ENCODE results near the gene CEP78. TPM values are rescaled to one million over a fixed set of nuclear protein-coding genes. Genes with fewer than 3 reads are reported as not detected.
"Not testable (repeated sequence)": the region's sequence is repeated elsewhere in the genome, so short reads cannot be mapped to it uniquely, and the experiment has no call there.

The CEP78 gene
- total RNA-seq, 2 experiments from 2014 or later, result 56.3 to 57.6 TPM

GRCh38 chr9:78278177-78278777, 42.4 kb downstream of the CEP78 start:
- Mint-ChIP-seq H3K27ac (no peak overlapping the region), H3K4me3 (no peak overlapping the region), H3K36me3 (ENCODE audit: low read depth) (peaks cover 2% of the 10 kb centered on the region), H3K27me3 (no peaks in the 10 kb centered on the region), H3K4me1 (peaks cover 6% of the 10 kb centered on the region), H3K9me3 (no peaks in the 10 kb centered on the region)
- DNase-seq, result no peak
- POLR2A ChIA-PET, result no interaction called here
- CTCF ChIA-PET, result interaction anchor here (0.8 to 1.3 kb wide), 3 partner anchors 19 to 37 kb away, joined by 3 read pairs; partner anchors contain the start of gene PSAT1

GRCh38 chr9:78278801-78279200, 42.9 kb downstream of the CEP78 start:
- H3K4me1 Mint-ChIP-seq, result peaks cover 6% of the 10 kb centered on the region
- DNase-seq, result no peak
- no peak overlapping the region for H3K27ac Mint-ChIP-seq
- no peaks in the 10 kb centered on the region for H3K27me3 Mint-ChIP-seq
- ChIA-PET POLR2A (no interaction called here), CTCF (interaction anchor here (0.6 to 1.1 kb wide), 6 partner anchors 11 to 1856 kb away, joined by 3 to 6 read pairs (median 3); partner anchors contain the start of gene PSAT1)
- H3K9me3 Mint-ChIP-seq, result no peaks in the 10 kb centered on the region
- peaks cover 2% of the 10 kb centered on the region for H3K36me3 Mint-ChIP-seq (ENCODE audit: low read depth)
- H3K4me3 Mint-ChIP-seq, result no peak overlapping the region

DNA sequence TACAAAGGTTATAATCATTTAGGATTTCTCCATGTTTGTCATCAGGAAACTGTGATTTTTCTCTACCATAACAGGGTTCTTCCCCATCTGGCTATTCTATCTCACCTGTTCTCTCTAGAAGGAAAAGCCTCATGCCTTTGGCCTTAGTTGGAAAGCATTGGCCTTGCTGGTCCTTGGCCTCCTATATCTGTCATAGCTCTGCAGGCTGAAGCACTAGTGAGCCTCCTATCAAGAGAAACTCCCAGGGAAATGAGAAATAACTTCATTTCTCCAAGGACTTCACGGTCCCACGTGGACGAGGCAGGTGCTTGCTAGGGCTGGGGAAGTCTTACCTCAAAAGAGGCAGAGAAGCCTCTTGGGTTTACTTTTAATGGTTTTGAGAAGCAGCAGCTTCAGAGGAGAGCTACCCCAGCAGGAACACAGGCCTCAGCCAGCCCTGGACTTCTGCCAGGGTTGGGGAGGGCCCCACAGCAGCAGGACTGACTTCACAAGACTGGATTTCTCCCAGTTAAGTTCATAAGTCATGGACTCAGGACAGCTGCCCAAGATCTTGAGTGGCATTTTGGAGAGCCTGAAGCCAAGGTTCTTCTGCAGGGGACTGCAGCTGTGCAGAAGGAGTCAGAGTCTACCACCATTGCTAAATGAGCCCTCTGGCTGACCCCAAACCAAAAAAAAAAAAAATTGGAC, 45.2 kb downstream of the CEP78 start:
- peaks cover 5% of the 10 kb centered on the region for H3K27me3 Mint-ChIP-seq
- H3K4me3 Mint-ChIP-seq, result no peak overlapping the region
- H3K9me3 Mint-ChIP-seq, result no peaks in the 10 kb centered on the region
- no peaks in the 10 kb centered on the region for H3K36me3 Mint-ChIP-seq (ENCODE audit: low read depth)
- ChIA-PET CTCF (no interaction called here), POLR2A (no interaction called here)
- peaks cover 6% of the 10 kb centered on the region for H3K4me1 Mint-ChIP-seq
- H3K27ac Mint-ChIP-seq, result peak overlapping the region; percentile 9
- no peak for DNase-seq

DNA sequence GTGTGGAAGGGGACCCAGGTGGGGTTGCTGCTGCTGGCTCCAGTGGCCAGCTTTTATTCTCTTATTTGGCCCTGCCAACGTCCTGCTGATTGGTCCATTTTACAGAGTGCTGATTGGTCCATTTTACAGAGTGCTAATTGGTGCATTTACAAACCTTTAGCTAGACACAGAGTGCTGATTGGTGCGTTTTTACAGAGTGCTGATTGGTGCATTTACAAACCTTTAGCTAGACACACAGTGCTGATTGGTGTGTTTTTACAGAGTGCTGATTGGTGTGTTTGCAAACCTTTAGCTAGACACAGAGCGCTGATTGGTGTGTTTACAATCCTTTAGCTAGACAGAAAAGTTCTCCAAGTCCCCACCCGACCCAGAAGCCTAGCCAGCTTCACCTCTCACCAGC, 48.3 kb downstream of the CEP78 start:
- CTCF ChIA-PET, result interaction anchor here (0.6 to 1.9 kb wide), 5 partner anchors 10 to 26 kb away, joined by 3 to 6 read pairs (median 5); partner anchors contain the start of gene PSAT1
- H3K27ac Mint-ChIP-seq; H3K4me3 Mint-ChIP-seq; H3K4me1 Mint-ChIP-seq; DNase-seq; H3K27me3 Mint-ChIP-seq; H3K36me3 Mint-ChIP-seq (ENCODE audit: low read depth); POLR2A ChIA-PET; H3K9me3 Mint-ChIP-seq: not testable (repeated sequence)

GRCh38 chr9:78286125-78286524, 50.2 kb downstream of the CEP78 start:
- DNase-seq, result no peak
- POLR2A ChIA-PET, result no interaction called here
- CTCF ChIA-PET, result no interaction called here
- no peaks in the 10 kb centered on the region for H3K36me3 Mint-ChIP-seq (ENCODE audit: low read depth)
- H3K27ac Mint-ChIP-seq, result no peak overlapping the region
- H3K27me3 Mint-ChIP-seq, result peaks cover 5% of the 10 kb centered on the region
- no peak overlapping the region for H3K4me3 Mint-ChIP-seq
- H3K9me3 Mint-ChIP-seq, result no peaks in the 10 kb centered on the region
- H3K4me1 Mint-ChIP-seq, result no peaks in the 10 kb centered on the region

- Mint-ChIP-seq H3K9me3 (no peaks in the 10 kb centered on the region), H3K4me1 (no peaks in the 10 kb centered on the region), H3K36me3 (ENCODE audit: low read depth) (no peaks in the 10 kb centered on the region), H3K4me3 (no peak overlapping the region), H3K27ac (no peak overlapping the region), H3K27me3 (peaks cover 5% of the 10 kb centered on the region)
- ChIA-PET CTCF (interaction anchor here (0.6 to 0.7 kb wide), 2 partner anchors 45 to 82 kb away, joined by 3 read pairs; no protein-coding TSS in a partner anchor), POLR2A (no interaction called here)
- DNase-seq, result no peak
Observed at GRCh38 chr9:78286946-78287388, 51.1 kb downstream of the CEP78 start.

DNA sequence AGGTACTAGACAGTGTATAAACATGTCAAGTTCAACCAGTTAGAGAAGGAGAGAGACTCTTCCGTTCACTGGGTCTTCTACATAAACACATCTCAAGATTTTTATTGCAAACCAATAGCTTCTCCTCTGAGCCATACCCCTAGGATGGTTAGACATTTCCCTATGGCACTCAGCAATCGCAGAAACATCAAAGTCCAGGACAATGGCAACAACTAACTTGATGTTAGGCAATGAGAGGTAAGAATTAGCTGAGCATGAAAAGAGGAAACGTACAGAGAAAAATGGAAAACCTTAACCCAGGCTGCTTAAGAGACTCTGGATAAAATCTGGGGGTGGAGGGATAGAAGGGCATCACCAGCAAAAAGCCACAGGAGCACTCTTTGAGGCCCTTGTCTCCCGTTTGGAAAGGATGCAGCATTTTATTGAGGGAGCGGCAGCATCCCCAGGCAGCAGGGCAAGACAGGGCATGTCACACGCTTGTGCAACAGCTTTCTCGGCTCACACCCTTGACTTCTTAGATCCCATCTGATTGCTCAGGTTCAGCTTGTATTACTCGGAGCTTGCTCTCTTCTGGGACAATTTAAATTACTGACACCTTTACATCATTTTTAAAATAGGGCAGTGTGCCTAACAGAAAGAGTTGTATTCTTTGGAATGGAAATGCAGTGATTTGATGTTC, 52.5 kb downstream of the CEP78 start:
- Mint-ChIP-seq H3K4me1 (peaks cover 10% of the 10 kb centered on the region), H3K27ac (no peak overlapping the region), H3K9me3 (no peaks in the 10 kb centered on the region), H3K4me3 (no peak overlapping the region), H3K27me3 (peaks cover 5% of the 10 kb centered on the region), H3K36me3 (ENCODE audit: low read depth) (no peaks in the 10 kb centered on the region)
- CTCF ChIA-PET, result interaction anchor here (0.8 kb wide), 1 partner anchor 9 kb away, joined by 3 read pairs; the partner anchor contains the start of gene PSAT1
- DNase-seq, result no peak
- POLR2A ChIA-PET, result interaction anchor here (1.0 kb wide), 1 partner anchor 13 kb away, joined by 3 read pairs; no protein-coding TSS in a partner anchor

DNA sequence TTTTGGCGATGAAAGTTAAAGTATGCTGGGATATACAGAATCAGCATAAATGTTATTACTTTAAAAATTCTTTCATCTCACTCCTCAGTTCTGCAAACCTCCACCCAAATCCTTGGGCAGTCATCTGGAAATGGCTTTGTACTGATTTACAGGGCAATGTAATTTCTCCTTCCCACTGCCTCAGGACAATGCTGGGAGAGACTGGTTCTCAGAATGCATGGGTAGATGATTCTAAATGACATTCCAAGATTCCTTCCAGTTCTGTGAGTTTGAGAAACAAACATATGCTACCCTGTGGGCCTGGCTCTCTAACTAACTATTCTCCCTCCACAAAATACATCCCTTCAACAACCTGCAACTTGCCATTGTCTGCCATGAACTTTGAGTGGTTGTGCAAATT, 53.6 kb downstream of the CEP78 start:
- Mint-ChIP-seq H3K36me3 (ENCODE audit: low read depth) (no peaks in the 10 kb centered on the region), H3K9me3 (no peaks in the 10 kb centered on the region), H3K4me3 (no peak overlapping the region), H3K4me1 (peaks cover 15% of the 10 kb centered on the region), H3K27me3 (peaks cover 5% of the 10 kb centered on the region), H3K27ac (no peak overlapping the region)
- DNase-seq, result no peak
- CTCF ChIA-PET, result no interaction called here
- POLR2A ChIA-PET, result no interaction called here

- DNase-seq, result no peak
- POLR2A ChIA-PET, result no interaction called here
- Mint-ChIP-seq H3K4me1 (peaks cover 27% of the 10 kb centered on the region), H3K9me3 (no peaks in the 10 kb centered on the region), H3K27me3 (no peaks in the 10 kb centered on the region), H3K27ac (no peak overlapping the region), H3K36me3 (ENCODE audit: low read depth) (no peaks in the 10 kb centered on the region), H3K4me3 (no peak overlapping the region)
- CTCF ChIA-PET, result interaction anchor here (1.4 kb wide), 1 partner anchor 13 kb away, joined by 3 read pairs; no protein-coding TSS in a partner anchor
Observed at GRCh38 chr9:78291240-78291925, 55.5 kb downstream of the CEP78 start.

DNA sequence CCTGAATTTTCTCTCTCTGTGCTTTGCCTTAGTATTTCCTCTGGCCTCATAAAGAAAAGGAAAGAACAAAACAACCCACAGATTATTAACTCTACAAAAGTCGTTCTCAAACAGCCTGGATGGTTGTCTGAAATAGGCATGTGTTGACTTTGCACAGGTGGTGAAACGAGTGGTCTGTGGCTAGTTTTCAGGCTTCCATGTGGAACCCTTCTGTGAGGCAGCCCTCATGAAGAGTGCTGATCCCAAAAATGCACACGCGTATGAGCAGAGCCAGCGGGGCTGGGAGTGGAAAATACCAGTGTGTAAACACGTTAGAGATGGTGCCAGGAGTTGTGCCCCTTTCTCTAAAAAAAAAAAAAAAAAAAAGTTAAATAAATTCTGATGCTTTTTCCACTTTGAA, 56.2 kb downstream of the CEP78 start:
- ChIA-PET CTCF (no interaction called here), POLR2A (no interaction called here)
- no peaks in the 10 kb centered on the region for H3K9me3 Mint-ChIP-seq
- no peaks in the 10 kb centered on the region for H3K36me3 Mint-ChIP-seq (ENCODE audit: low read depth)
- DNase-seq, result no peak
- no peak overlapping the region for H3K4me3 Mint-ChIP-seq
- H3K27ac Mint-ChIP-seq, result no peak overlapping the region
- H3K4me1 Mint-ChIP-seq, result peaks cover 32% of the 10 kb centered on the region
- no peaks in the 10 kb centered on the region for H3K27me3 Mint-ChIP-seq

DNA sequence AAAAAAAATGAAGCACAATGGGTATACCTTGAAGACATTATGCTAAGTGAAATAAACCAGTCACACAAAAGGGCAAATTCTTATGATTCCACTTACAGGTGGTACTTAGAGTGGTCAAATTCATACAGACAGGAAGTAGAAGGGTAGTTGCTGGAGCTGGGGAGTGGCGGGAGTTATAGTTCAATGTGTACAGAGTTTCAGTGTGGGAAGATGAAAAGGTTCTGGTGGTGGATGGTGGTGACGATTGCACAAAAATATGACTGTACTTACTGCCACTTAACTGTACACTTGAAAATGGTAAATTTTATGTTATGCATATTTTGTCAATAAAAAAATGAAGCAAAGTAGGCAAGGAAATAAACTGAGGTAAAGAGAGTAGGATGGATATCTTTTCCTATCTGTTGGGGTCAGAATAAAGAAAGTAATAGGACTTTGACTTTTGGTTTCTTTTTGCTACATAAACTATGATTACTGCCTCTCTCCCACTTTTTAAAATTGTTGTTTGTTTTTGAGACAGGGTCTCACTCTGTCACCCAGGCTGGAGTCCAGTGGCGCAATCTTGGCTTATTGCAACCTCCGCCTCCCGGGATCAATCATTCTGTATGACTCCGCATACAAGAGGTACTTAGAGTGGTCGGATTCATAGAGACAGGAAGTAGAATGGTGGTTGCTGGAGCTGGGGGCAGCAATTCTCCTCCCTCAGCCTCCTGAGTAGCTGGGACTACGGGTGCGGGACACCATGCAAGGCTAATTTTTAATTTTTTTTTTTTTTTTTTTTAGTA, 57.0 kb downstream of the CEP78 start:
- Mint-ChIP-seq H3K4me3 (peak overlapping the region; percentile 51), H3K27ac (peak overlapping the region; percentile 73), H3K27me3 (no peaks in the 10 kb centered on the region), H3K9me3 (no peaks in the 10 kb centered on the region), H3K36me3 (ENCODE audit: low read depth) (no peaks in the 10 kb centered on the region), H3K4me1 (peaks cover 32% of the 10 kb centered on the region)
- ChIA-PET CTCF (interaction anchor here (0.7 to 1.1 kb wide), 2 partner anchors 29 to 47 kb away, joined by 3 to 4 read pairs; no protein-coding TSS in a partner anchor), POLR2A (no interaction called here)
- DNase-seq, result no peak

Data from activated CD4-positive, alpha-beta T cell treated with anti-CD3 and anti-CD28 coated beads, Interleukin-2, amount 10 ng/mL, durations not matched to agents 7 days and 5 days (primary cell).